HG02885 (cell line): ENCODE results near the gene GDA.
"Not testable (repeated sequence)": the region's sequence is repeated elsewhere in the genome, so short reads cannot be mapped to it uniquely, and the experiment has no call there.

Experiments used
- ATAC-seq: cut with Tn5 transposase; IDR thresholded peaks from one replicate; pipeline ENCODE4 v1.9.1; 2021; ENCODE audit warnings: mild to moderate bottlenecking; ENCODE audit not compliant: unreplicated experiment, poor library complexity

Gene GDA

DNA sequence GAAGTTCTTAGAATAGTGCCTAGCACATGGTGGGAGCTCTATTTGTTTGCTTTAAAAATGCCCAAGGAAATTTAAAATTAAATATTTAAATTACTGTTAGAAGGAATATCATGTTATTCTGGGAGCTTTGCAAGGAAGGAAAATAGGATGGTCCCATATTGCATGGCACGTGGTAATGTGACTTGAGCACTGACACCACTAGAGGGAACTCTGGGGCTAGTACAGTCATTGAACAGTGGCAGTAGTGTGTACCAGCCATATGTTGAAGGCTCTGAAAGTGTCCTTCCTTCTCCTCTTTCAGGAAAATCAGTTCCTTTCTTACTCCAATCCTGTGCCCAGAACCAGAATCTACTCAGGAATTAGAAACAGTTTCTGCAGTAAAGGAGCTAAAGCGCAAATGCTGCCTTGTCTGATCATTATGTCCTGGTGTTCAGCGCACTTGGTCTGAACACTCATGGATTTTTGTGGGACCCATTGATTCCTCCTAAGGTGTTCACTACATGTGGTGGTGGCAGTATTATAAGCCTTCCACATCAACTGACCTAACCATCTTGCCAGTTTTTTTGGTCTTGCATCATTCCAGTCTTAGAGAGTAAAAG, 54.1 kb downstream of the GDA start:
- ATAC-seq = peak; percentile 80

DNA sequence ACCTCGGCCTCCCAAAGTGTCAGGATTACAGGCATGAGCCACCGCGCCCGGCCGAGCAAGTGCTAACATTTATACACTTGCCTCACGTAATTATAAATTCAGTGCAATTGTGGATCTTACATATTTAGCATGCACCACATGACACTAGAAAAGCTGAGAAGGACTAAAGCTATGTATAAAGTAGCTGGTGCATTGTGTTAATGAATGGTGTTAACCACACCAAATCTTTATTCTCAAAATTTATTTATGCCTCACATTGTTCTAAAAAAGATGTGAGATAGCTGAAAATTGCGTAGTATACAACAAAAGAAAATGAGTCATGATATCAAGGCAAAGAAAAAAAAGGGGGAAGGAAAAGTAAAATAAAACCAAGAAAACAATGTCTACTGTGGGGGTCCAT, 54.8 kb downstream of the GDA start:
- ATAC-seq = no peak

DNA sequence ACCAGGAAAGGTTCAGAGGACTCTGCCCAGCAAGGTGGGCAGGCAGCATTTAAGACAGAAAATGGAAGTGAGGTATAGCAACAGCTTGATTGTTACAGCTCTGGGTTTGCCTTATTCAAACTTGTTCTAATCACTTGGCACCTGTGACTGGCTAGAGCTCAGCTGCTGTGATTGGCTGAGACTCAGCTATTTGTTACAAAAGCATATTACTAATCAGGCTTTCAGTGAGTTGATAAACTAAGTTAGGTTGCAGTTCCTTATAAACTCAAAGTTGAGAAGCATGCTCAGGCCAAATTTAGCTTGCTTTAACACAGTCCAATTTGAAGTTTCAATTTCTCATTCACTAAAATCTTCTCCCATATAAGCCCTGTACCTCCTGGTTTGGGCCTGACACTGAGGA, 56.3 kb downstream of the GDA start:
- ATAC-seq = peak; percentile 47

DNA sequence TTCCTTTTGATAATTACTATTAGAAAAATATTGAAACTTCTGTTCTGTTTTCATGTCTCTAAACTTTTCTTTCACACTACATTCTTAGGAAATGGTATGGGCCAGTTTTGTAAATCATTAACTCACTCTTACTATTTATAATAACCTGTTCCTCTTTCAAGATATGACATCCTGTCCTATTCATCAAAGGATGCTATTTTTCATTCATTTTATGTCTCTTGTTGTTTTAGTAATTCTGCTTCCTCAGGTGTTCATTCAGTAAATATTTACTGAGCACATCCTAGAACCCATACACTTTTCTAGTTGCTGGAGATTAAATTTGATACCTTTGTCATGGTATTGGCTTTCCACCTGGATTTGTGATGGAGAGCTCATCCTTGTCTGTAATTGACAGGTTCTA, 58.0 kb downstream of the GDA start:
- ATAC-seq = no peak

DNA sequence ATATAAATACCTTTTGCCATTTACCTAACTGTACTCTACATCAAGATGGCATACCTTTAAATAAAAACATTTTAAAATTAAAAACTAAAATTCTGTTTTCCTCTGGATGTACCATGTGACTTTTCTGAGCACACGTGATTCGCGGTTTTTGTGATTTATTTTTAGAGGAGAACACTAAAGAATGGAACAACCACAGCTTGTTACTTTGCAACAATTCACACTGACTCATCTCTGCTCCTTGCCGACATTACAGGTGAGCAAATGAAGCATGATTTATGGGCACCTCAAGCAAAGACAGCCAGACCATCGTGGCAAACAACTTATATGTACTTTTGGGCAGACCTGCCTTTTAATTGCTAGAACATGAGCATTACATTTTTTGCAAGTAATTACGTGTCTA, 61.3 kb downstream of the GDA start:
- ATAC-seq = no peak

DNA sequence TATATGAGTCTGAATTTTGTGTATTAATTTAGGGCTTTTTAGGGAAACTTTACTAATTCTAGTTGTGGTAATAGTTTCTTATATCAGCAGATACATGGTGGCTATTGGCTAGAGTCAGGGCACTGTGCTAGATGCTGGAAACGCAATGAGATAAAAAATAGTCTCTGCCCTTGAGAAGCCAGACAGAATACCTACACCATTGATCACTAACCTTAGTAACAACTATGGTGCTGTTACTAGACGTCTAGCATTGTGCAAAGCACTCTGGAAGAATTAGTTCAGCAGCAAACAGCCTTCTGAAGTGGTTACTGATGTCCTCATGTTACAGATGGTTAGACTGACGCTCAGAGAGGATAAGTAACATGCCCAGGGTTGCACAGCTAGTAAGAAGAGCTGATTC, 61.8 kb downstream of the GDA start:
- no peak for ATAC-seq

DNA sequence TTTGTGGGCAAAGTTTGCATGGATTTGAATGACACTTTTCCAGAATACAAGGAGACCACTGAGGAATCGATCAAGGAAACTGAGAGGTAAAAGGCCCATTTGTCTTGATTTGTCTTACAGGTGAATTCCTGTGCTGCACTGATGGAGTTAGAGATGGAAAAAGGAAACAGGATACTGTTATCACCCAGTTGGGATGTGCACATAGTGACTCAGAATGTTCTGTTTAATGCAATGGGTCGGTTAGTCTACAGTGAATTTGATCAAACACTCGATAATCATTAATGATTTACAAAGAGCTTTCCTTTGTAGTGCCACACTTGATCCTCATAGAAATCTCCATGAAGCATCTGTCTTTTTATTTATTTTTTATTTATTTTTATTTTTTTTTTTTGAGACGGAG, 64.7 kb downstream of the GDA start:
- ATAC-seq = no peak

DNA sequence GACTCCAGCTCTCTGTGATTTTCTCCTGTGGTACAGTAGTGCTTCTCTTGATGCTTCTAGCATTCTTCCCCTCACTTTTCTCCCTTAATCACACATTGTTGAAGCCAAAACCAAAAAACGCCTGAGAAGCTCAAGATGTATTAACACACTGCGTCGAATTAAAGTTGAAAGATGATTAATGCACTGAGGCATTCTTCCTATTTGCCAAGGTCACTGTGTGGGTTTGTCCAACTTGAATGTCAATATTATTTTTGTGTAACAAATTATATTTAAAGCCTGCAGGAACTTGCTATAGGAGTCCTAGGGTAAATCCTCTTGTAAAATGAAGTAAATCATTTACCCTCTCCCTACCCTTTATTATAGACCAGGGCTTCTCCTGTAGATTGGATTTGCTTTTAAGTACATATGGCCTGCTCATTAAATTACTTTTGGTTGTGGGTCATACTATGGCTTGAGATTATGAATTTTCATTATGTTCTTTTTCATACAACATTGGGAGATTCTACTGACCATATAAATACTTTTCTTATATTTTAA, 68.1 kb downstream of the GDA start:
- no peak for ATAC-seq

DNA sequence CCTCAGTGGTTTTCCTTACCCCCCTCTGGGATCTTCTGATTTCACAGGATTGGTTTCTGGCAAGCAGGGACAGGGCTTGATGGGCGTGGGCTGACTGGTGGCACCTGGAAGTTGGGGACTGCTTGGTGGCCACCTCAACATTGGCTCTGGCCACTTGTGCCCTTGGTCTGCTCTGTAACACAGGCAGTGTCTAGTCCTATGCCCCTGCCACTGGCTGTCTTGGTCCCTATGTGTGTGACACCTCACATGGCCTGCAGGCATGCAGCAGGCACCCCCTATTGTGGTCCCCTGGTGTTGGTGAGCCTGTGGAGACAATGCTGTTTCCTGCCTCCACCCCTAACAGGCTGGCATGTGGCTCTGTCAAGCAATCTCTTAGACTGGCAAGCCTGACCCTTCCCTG, 71.3 kb downstream of the GDA start:
- ATAC-seq = no peak

DNA sequence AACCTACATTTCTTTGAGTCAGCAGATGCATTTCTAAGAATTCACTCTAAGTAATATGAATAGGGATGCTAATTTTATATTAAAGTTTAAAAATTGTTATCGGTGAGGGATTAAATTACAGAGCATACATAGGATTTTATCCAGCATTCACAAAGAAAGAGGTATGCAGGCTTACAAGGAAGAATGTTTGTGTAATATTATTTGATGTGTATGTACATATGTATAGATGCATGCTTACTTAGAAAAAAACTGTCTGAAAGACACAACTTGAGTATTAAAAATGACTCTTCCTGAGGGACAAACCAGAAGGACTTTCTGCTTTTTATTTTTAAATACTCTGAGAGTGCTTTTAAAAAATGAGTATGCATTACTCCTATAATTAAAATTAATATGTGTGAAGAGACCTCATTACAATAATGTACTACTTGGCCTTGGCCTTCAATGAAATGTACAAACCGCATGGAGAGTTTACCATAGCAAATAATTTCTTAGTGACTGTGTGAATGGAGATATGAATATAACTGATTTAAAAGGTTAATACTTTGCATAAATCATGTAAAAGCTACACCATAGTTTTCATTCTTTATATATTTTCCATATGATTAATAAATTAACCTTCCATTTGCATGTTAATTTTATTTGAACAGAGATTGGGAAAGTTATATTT, 77.0 kb downstream of the GDA start:
- no peak for ATAC-seq

DNA sequence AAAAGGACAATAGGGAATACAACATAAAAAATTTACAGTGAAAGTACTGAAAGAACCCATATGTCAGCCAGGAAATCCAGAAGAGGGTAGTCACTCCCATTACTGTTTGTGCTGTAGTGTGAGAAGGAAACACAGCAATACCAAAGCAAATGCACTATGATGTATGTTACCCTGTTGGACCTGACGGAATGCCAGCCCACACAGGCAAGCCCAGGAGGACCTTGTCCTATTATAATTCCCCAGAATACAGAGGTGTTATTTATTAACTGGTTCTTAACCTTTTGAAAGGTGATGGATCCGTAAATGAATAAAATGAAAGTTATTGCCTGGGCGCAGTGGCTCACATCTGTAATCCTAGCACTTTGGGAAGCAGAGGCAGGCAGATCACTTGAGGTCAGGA, 79.0 kb downstream of the GDA start:
- ATAC-seq = no peak

DNA sequence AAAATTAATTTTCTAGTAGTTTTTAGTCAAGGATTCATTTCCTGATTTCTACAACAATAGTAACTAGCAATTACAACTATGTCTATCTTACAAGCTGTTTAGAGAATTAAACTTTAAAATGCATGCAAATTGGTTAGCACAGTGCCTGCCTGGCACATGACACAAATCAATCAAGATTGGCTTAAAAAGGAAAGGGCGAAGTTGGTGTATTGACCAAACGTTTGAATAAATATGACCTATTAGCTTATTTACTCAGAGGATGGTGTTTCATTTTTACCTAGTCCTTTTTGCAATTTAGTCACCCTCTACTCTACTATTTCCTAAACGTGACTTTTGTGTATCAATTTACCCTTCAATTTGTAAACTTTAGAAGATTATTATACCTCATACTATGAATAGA, 83.5 kb downstream of the GDA start:
- no peak for ATAC-seq

DNA sequence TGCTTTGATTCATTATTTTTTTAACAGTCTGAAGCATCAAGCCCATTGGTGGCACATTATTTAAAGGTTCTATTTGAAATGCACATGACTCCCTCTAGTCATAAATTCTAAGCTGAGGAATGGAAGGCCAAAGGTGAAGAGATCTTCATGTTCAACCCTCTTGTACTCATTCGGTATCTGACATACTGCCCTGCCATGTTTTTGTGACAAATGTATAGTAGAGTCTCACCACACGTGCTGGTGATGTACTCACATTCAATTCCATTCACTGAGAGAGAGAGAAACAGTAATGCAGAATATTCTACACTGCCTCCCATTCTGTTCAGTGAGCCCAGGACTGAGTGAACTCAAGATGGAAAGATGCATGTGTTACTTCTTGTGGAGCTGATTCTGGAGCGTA, 98.3 kb downstream of the GDA start:
- ATAC-seq = no peak

DNA sequence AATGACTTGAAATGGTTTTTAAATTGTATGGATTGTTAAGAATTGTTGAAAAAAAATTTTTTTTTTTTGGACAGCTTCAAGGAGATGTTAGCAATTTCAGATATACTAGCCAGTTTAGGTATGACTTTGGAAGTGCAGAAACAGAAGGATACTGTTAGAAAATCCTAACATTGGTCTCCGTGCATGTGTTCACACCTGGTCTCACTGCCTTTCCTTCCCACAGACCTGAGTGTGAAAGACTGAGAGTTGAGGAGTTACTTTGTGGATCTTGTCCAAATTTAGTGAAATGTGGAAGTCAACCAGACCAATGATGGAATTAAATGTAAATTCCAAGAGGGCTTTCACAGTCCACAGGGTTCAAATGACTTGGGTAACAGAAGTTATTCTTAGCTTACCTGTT, 102.3 kb downstream of the GDA start:
- no peak for ATAC-seq

DNA sequence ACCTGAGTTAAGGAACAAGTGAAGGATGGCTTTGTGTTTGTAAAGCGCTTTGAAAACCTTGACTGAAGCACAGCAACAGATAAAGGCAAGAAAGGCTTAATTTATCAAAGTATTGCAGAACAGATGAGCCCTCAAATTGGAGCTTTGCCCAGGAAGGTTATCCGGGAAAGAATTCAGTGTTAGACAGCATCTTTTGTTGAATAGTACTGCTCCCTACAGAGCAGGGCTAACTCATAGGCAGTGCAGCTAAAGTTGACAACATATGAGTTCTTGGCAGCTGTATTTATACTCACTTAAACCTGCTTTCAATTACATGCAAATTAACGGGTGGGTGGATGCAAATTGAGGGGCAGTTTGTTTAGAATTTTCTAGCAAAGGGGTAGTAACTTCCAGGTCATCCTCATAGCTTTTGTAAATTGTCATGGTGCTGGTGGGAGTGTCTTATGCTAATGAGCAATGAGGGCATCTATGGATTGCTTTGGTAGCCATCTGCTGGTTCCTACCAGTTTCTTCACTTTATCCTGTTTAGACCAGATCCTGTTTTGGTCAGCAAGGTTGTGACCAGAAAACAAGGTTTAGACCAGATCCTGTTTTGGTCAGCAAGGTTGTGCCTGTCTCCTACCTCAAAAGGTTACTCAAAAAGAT, 105.8 kb downstream of the GDA start:
- no peak for ATAC-seq

DNA sequence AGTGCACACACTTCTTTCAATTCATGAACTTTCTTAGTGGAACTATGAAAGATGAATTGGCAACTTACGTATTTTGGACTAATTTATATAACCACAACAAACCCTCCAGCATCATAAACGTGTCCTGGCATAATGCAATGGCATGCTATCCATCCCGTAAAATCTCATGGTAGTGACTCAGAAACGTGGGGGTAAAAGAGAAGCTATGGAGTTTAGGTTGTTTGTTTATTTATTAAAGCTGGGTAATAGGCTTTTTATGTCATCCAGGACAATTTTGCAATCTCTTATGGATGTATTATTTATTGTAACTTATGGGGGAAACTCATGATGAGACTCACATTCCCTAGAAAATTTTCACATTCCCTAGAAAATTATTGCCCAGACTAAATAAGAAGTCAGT, 106.3 kb downstream of the GDA start:
- ATAC-seq = no peak

DNA sequence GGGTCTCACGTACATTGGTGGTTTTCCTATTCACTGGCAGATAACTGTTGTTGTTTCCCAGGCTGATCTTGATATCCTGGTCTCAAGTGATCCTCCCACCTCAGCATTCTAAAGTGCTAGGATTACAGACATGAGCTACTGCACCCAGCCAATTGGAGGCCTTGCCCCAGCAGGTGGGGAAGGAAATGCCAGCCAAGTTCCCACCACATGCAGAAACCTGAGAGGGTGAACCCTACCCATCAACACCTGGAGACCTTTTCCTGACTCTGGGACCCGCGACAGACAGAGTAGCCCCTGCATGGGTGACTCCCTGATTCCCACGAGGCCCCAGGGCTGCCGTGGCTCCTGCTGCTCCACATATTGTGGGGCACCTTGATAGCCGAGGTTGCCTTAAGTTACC, 107.7 kb downstream of the GDA start:
- ATAC-seq = no peak

DNA sequence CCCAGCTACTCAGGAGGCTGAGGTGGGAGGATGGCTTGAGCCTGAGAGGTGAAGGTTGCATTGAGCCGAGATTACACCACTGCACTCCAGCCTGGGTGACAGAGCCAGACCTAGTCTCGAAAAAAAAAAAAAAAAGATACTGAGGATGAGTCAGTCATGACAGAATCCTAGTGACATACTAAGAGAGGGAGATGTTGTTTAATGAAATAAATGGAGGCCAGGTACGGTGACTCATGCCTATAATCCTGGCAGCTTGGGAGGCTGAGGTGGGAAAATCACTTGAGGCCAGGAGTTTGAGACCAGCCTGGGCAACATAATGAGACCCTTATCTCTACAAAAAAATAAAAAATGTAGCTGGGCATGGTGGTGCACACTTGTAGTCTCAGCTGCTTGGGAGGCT, 108.6 kb downstream of the GDA start:
- ATAC-seq = no peak

DNA sequence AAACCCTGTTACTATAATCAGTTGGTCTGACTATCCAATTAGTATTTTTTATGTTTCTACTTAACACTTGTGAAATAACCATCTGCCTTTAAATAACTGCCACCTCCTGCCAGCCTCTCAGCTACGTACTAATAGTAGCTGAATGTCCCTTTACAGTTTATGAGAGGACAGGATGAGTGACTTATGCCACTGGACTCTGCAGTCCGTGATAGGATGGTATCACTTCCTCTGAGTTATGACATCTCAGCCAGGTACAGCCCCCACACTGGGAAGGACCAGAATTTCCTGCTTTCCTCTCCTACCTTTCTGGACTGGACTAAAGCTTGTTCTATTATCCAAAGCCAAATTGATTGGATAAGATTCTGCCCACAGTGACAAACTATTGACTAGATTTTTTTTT, 112.8 kb downstream of the GDA start:
- ATAC-seq = no peak

DNA sequence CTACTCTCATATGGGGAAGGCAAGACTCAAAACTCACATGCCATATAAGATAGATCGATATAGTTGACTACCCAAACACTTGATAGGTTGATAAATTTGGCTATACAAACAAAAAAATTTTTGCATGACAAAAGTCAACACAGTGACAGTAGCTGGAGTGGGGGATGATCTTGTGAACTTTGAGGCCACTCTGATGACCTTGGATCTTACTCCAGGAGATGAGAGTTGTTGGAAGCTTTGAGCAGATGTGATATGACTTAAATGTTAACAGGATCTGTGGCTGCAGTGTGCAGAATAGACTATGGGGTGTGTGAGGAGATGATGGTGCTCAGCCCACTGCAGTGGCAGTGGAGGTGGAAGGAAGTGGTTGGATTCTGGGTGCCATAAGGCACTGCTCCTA, 114.3 kb downstream of the GDA start:
- no peak for ATAC-seq

DNA sequence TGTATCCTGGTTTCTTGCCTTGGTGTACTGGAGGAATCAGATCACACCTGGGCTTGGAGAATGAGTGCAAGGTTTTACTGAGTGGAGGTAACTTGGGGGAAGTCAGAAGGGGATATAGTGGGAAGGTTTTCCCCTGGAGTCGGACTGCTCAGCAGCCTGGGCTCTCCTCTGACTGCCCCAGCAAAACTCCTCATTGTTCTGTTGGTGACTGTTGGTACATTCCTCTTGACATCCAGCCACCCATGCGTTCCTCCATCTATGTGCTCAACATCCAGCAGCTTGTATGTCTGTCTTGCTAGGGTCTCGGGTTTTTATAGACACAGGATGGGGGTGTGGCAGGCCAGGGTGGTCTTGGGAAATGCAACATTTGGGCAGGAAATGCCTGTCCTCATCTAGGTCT, 119.7 kb downstream of the GDA start:
- ATAC-seq = no peak

DNA sequence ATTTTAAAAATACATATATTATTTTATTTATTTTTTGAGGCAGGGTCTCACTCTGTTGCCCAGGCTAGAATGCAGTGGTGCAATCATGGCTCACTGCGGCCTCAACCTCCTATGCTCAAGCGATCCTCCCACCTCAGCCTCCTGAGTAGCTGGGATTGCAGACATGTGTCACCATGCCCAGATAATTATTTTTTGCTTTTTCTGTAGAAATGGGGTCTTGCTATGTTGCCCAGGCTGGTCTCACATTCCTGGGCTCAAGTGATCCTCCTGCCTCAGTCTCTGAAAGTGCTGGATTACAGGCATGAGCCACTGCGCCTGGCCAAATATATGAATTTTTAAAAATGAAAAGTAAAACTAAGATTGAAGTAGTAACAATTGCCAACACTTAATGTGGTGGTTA, 121.1 kb downstream of the GDA start:
- ATAC-seq = not testable (repeated sequence)
